Panc1 (cell line): ENCODE data around the gene USH1G.
"Not testable (repeated sequence)": the region's sequence is repeated elsewhere in the genome, so short reads cannot be mapped to it uniquely, and the experiment has no call there.

ENCODE experiments used
- CTCF ChIP-seq: fragments of 450-650 bp; IDR thresholded peaks from 2 replicates; pipeline ENCODE4 v1.5.1; 2017; ENCODE audit warnings: mild to moderate bottlenecking
- POLR2AphosphoS5 ChIP-seq: IDR thresholded peaks from 2 replicates; pipeline ENCODE4 v1.6.1; 2012; ENCODE audit warnings: mild to moderate bottlenecking, low read depth, low read length, moderate library complexity
- SIN3A ChIP-seq: IDR thresholded peaks from 2 replicates; pipeline ENCODE4 v1.6.1; 2012; ENCODE audit warnings: low read depth, mild to moderate bottlenecking, low read length, moderate library complexity, borderline replicate concordance; ENCODE audit not compliant: insufficient read depth
- TCF7L2 ChIP-seq: IDR thresholded peaks from 2 replicates; pipeline ENCODE4 v1.6.1; 2011; ENCODE audit warnings: mild to moderate bottlenecking, low read depth, low read length, inconsistent platforms
- TF ChIP-seq, protein P1 (sequence below), 2 experiments: IDR thresholded peaks; 2 replicates each; pipeline ENCODE4 v1.6.1; 2011 to 2012; ENCODE audit warnings: low read depth in 2 of 2, control low read depth in 1 of 2, low read length in 1 of 2, mild to moderate bottlenecking in 1 of 2, moderate library complexity in 1 of 2; ENCODE audit not compliant: insufficient read depth in 1 of 2

DNA sequence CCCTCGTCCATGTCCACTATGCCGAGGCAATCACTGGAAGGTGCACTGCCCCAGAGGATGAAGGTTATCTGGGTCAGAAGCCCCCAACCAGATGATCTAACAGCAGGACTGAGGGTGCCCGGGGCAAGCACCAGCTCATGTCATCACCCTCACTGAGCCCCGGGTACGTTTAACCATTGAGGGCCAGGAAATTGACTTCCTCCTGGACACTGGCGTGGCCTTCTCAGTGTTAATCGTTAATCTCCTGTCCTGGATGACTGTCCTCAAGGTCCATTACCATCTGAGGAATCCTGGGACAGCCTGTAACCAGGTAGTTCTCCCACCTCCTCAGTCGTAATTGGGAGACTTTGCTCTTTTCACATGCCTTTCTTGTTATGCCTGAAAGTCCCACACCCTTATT lies 11.6 kb downstream of the USH1G start:
- TF ChIP-seq CTCF, POLR2AphosphoS5, SIN3A, TCF7L2: not testable (repeated sequence)
- TF ChIP-seq, protein P1, sequence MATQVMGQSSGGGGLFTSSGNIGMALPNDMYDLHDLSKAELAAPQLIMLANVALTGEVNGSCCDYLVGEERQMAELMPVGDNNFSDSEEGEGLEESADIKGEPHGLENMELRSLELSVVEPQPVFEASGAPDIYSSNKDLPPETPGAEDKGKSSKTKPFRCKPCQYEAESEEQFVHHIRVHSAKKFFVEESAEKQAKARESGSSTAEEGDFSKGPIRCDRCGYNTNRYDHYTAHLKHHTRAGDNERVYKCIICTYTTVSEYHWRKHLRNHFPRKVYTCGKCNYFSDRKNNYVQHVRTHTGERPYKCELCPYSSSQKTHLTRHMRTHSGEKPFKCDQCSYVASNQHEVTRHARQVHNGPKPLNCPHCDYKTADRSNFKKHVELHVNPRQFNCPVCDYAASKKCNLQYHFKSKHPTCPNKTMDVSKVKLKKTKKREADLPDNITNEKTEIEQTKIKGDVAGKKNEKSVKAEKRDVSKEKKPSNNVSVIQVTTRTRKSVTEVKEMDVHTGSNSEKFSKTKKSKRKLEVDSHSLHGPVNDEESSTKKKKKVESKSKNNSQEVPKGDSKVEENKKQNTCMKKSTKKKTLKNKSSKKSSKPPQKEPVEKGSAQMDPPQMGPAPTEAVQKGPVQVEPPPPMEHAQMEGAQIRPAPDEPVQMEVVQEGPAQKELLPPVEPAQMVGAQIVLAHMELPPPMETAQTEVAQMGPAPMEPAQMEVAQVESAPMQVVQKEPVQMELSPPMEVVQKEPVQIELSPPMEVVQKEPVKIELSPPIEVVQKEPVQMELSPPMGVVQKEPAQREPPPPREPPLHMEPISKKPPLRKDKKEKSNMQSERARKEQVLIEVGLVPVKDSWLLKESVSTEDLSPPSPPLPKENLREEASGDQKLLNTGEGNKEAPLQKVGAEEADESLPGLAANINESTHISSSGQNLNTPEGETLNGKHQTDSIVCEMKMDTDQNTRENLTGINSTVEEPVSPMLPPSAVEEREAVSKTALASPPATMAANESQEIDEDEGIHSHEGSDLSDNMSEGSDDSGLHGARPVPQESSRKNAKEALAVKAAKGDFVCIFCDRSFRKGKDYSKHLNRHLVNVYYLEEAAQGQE (IDR thresholded peaks at IDR 0.05; ENCODE audit: insufficient read depth in 1 of 2, low read depth in 2 of 2, low read length in 1 of 2), result not testable (repeated sequence)
